ENCODE results near the gene EVC2.

The EVC2 gene

DNA sequence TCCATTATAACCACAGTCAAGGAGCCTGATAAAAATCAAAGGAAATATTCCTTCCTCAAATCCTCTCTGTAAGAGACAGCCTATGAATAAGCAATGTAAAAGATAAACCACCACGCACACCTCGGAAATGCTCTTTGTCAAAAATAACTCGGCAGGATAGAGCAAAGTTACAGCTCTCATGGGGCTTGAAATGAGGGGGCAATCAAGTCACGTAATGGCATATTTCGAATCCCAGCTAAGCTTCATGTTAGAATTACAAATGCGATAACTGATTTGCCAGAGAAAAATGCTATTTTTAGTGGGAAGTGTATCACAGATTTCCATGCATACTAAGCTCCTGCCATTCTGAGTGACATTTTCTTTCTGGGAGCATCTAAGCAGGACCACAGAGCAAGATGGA lies 49.4 kb downstream of the EVC2 start:
- TF ChIP-seq, protein P1, sequence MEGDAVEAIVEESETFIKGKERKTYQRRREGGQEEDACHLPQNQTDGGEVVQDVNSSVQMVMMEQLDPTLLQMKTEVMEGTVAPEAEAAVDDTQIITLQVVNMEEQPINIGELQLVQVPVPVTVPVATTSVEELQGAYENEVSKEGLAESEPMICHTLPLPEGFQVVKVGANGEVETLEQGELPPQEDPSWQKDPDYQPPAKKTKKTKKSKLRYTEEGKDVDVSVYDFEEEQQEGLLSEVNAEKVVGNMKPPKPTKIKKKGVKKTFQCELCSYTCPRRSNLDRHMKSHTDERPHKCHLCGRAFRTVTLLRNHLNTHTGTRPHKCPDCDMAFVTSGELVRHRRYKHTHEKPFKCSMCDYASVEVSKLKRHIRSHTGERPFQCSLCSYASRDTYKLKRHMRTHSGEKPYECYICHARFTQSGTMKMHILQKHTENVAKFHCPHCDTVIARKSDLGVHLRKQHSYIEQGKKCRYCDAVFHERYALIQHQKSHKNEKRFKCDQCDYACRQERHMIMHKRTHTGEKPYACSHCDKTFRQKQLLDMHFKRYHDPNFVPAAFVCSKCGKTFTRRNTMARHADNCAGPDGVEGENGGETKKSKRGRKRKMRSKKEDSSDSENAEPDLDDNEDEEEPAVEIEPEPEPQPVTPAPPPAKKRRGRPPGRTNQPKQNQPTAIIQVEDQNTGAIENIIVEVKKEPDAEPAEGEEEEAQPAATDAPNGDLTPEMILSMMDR (IDR thresholded peaks at IDR 0.05; ENCODE audit: control extremely low read depth, extremely low read depth, low read depth, missing control alignments) = no peak
- CTCF ChIA-PET = interaction anchor here (1.1 kb wide), 1 partner anchor 154 kb away, joined by 3 read pairs; no protein-coding TSS in a partner anchor

DNA sequence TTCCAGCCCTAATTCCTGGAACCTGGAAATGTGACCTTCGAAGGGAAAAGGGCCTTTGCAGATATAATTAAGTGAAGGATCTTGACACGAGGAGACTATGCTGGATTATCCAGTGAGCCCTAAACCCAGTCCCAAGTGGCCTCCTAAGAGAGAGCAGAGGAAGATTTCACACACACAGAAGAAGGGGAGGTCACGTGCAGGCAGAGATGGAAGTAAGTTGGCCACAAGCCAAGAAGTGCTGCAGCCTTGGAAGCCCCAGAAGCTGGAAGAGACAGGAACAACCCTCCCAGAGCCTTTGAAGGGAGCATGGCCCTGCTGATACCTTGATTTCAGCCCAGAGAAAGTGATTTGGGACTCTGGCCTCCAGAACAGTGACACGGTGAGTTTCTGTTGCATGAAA lies 51.9 kb downstream of the EVC2 start:
- TF ChIP-seq, protein P1 (IDR thresholded peaks at IDR 0.05; ENCODE audit: control extremely low read depth, extremely low read depth, low read depth, missing control alignments) = no peak
- ChIA-PET CTCF (no interaction called here), POLR2A (no interaction called here)
- no peak for DNase-seq (ENCODE audit: extremely low spot score)

More for the DNA sequence above, 49.4 kb downstream of the EVC2 start:
- no peak for DNase-seq (ENCODE audit: extremely low spot score)
- POLR2A ChIA-PET = no interaction called here

DNA sequence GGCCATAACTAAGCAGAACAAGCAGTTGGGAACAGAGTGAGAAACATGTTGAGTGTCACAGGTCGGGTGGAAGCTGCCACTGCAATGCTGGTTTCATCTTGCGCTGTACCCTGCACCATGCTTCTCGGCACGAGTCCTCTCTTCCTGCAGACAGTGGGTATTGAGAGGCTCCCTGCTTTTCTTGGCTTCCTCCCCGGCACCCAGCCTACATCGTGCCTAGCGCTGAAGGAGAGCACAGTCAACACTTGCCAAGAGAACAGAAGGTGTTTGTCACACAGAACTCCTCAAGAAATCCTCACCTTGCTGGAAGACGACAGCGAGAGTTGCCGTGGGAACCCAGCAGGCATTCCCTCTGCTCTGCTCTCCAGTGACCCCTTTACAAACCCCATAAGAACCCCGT lies 53.6 kb downstream of the EVC2 start:
- TF ChIP-seq, protein P1 (IDR thresholded peaks at IDR 0.05; ENCODE audit: control extremely low read depth, extremely low read depth, low read depth, missing control alignments) = no peak
- POLR2A ChIA-PET = no interaction called here
- DNase-seq (ENCODE audit: extremely low spot score) = no peak
- CTCF ChIA-PET = no interaction called here

DNA sequence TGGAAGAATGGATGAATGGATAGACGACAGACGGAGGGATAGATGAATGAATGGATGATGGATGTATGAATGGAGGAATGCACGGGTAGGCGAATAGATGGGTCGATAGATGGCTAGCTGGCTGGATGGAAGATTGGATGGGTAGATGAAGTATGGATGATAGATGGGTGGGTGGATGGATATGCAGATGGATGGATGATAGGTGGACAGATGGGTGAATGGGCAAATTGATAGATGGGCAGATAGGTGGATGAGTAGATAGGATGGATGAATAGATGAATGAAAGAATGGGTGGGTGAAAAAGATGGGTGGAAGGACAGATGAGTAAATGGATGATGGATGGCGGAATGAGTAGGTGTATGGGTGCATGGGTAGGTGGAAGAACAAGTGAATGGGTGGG lies 57.3 kb downstream of the EVC2 start:
- TF ChIP-seq, protein P1 (IDR thresholded peaks at IDR 0.05; ENCODE audit: control extremely low read depth, extremely low read depth, low read depth, missing control alignments) = no peak
- ChIA-PET POLR2A (no interaction called here), CTCF (no interaction called here)
- DNase-seq (ENCODE audit: extremely low spot score) = no peak

DNA sequence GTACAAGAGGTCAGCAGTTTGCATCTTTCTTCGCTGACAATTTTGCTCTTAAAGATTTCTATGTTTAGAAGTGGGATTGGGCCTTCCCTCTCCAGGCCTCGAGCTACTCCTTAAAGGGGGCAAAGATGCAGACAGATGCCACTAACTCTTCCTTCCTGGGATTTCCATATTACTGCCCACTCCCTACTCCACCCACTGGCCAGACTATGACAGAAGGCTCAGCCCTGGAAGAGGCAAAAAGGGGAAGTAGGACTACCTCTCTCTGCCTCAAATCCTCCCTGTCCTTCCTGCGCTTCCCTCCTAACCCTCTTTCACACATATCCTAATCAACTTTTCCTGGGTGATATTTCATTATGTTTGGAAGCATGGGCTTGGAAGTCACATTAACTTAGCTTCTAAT lies 58.3 kb downstream of the EVC2 start:
- ChIA-PET POLR2A (no interaction called here), CTCF (no interaction called here)
- DNase-seq (ENCODE audit: extremely low spot score) = no peak
- TF ChIP-seq, protein P1 (IDR thresholded peaks at IDR 0.05; ENCODE audit: control extremely low read depth, extremely low read depth, low read depth, missing control alignments) = no peak

DNA sequence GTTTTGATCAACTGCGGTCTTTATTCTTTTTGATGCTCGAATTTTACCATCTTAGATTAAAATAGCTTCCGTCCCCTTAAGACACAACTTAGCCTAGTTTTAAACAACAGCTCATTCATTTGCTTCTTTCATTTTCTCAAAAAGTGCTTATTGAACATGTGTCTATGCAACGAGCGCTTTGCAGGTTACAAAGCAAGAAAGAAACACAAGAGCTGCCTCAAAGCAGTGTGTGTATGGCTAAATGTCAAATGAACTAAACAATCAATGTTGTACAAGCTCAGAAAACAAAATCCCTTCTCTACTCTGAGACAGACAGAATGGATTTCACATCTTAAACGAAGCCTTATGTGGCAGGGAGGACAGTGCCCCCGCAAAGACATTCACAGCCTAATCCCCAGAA lies 61.0 kb downstream of the EVC2 start:
- ChIA-PET CTCF (interaction anchor here (1.2 to 1.4 kb wide), 2 partner anchors 12 to 13 kb away, joined by 3 read pairs; no protein-coding TSS in a partner anchor), POLR2A (no interaction called here)
- DNase-seq (ENCODE audit: extremely low spot score) = no peak
- TF ChIP-seq, protein P1 (IDR thresholded peaks at IDR 0.05; ENCODE audit: control extremely low read depth, extremely low read depth, low read depth, missing control alignments) = no peak

DNA sequence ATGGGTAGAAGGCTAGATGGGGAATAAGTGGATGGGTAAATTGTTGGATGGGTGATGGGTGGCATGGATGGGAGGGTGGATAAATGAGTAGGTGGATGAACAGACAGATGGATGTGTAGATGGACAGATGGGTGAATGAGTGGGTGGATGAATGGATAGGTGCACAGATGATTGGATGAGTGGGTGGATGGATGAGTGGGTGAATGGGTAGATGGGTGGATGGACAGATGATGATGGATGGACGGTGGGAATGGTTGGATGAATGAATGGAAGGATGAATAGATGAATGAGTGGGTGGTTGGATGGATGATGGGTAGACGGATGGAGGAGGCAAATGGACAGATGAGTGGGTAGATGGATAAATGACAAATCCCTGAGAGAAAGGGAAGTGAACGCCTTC lies 68.3 kb downstream of the EVC2 start:
- TF ChIP-seq, protein P1 (IDR thresholded peaks at IDR 0.05; ENCODE audit: control extremely low read depth, extremely low read depth, low read depth, missing control alignments) = no peak
- ChIA-PET CTCF (no interaction called here), POLR2A (no interaction called here)
- no peak for DNase-seq (ENCODE audit: extremely low spot score)

Measured in GM10248 (cell line).